ENCODE results near the gene MAP3K15.
A peak's percentile ranks its signal among the peaks of the same experiment; 100 is the strongest.
"Not testable (repeated sequence)": the region's sequence is repeated elsewhere in the genome, so short reads cannot be mapped to it uniquely, and the experiment has no call there.

Gene MAP3K15

GRCh38 chrX:19539665-19540064, 24.4 kb upstream of the MAP3K15 start:
- DNase-seq = no peak

GRCh38 chrX:19535476-19535875, 20.2 kb upstream of the MAP3K15 start:
- DNase-seq = peak in 1 of 2 experiments; percentile 2

- DNase-seq = no peak
Measured at GRCh38 chrX:19532709-19533108, 17.4 kb upstream of the MAP3K15 start.

- DNase-seq = no peak
Measured at GRCh38 chrX:19517965-19518364, 2.7 kb upstream of the MAP3K15 start.

- no peak for DNase-seq
Measured at GRCh38 chrX:19515615-19516105, 352 bp upstream of the MAP3K15 start.

GRCh38 chrX:19513383-19513782, 1.9 kb downstream of the MAP3K15 start:
- peak; percentile 61 to 76 for DNase-seq

GRCh38 chrX:19512961-19513360, 2.3 kb downstream of the MAP3K15 start:
- peak; percentile 35 to 39 for DNase-seq

- DNase-seq = no peak
Measured at GRCh38 chrX:19512359-19512758, 2.9 kb downstream of the MAP3K15 start.

- not testable (repeated sequence) for DNase-seq
Measured at GRCh38 chrX:19511796-19512195, 3.5 kb downstream of the MAP3K15 start.

GRCh38 chrX:19496711-19497110, 18.6 kb downstream of the MAP3K15 start:
- DNase-seq = no peak

GRCh38 chrX:19487520-19488200, 27.6 kb downstream of the MAP3K15 start:
- DNase-seq = no peak

GRCh38 chrX:19479458-19479857, 35.9 kb downstream of the MAP3K15 start:
- no peak for DNase-seq

GRCh38 chrX:19468383-19468782, 46.9 kb downstream of the MAP3K15 start:
- DNase-seq = not testable (repeated sequence)

- DNase-seq = no peak
Measured at GRCh38 chrX:19462879-19463278, 52.4 kb downstream of the MAP3K15 start.

- DNase-seq = no peak
Measured at GRCh38 chrX:19462231-19462630, 53.1 kb downstream of the MAP3K15 start.

GRCh38 chrX:19457662-19458061, 57.6 kb downstream of the MAP3K15 start:
- DNase-seq = no peak

GRCh38 chrX:19448077-19448476, 67.2 kb downstream of the MAP3K15 start:
- no peak for DNase-seq

GRCh38 chrX:19446397-19446796, 68.9 kb downstream of the MAP3K15 start:
- DNase-seq = no peak

GRCh38 chrX:19445772-19446171, 69.5 kb downstream of the MAP3K15 start:
- not testable (repeated sequence) for DNase-seq

- DNase-seq = no peak
Measured at GRCh38 chrX:19443869-19444526, 71.3 kb downstream of the MAP3K15 start.

GRCh38 chrX:19440713-19441112, 74.6 kb downstream of the MAP3K15 start:
- DNase-seq = no peak

- not testable (repeated sequence) for DNase-seq
Measured at GRCh38 chrX:19422661-19423060, 92.6 kb downstream of the MAP3K15 start.

- DNase-seq = no peak
Measured at GRCh38 chrX:19410259-19410658, 105.0 kb downstream of the MAP3K15 start.

- DNase-seq = no peak
Measured at GRCh38 chrX:19403696-19404095, 111.6 kb downstream of the MAP3K15 start.

Measured in SHP77 (cell line).